ENCODE results near the gene ARSA.
"Not testable (repeated sequence)": the region's sequence is repeated elsewhere in the genome, so short reads cannot be mapped to it uniquely, and the experiment has no call there.

- not testable (repeated sequence) for TF ChIP-seq CTCF (IDR thresholded peaks at IDR 0.05; ENCODE audit: low read depth, low read length, missing input control); RAD21 (IDR thresholded peaks at IDR 0.05); TAF1 (conservative IDR thresholded peaks at IDR 0.05); EGR1 (IDR thresholded peaks at IDR 0.05; ENCODE audit: low read depth in 2 of 2); JUND (IDR thresholded peaks at IDR 0.05)
- TF ChIP-seq, protein P1, sequence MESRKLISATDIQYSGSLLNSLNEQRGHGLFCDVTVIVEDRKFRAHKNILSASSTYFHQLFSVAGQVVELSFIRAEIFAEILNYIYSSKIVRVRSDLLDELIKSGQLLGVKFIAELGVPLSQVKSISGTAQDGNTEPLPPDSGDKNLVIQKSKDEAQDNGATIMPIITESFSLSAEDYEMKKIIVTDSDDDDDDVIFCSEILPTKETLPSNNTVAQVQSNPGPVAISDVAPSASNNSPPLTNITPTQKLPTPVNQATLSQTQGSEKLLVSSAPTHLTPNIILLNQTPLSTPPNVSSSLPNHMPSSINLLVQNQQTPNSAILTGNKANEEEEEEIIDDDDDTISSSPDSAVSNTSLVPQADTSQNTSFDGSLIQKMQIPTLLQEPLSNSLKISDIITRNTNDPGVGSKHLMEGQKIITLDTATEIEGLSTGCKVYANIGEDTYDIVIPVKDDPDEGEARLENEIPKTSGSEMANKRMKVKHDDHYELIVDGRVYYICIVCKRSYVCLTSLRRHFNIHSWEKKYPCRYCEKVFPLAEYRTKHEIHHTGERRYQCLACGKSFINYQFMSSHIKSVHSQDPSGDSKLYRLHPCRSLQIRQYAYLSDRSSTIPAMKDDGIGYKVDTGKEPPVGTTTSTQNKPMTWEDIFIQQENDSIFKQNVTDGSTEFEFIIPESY (IDR thresholded peaks at IDR 0.05): not testable (repeated sequence)
- TF ChIP-seq, protein P2, sequence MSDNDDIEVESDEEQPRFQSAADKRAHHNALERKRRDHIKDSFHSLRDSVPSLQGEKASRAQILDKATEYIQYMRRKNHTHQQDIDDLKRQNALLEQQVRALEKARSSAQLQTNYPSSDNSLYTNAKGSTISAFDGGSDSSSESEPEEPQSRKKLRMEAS (IDR thresholded peaks at IDR 0.05): not testable (repeated sequence)
Measured at GRCh38 chr22:50608058-50608840, 19.7 kb downstream of the ARSA start.
